Thyroid gland (tissue), 4 donors: ENCODE results near the gene PRCD.

ENCODE experiments used
- CTCF ChIP-seq, 6 experiments: fragments of 200-600 bp in 3 of 6; fragments of 450-650 bp in 3 of 6; sonication (generic) in 3 of 6; IDR thresholded peaks; one replicate each; pipeline ENCODE4 v1.5.1; 2016 to 2019; ENCODE audit warnings: antibody characterized with exemption in 6 of 6, mild to moderate bottlenecking in 2 of 6, inconsistent platforms in 1 of 6, moderate library complexity in 1 of 6
- POLR2A ChIP-seq, 2 donors: fragments of 450-650 bp; IDR thresholded peaks; one replicate each; pipeline ENCODE4 v1.6.1; 2017; ENCODE audit warnings: antibody characterized with exemption in 2 of 2, mild to moderate bottlenecking in 2 of 2, moderate library complexity in 1 of 2

GRCh38 chr17:76501018-76501826 is 38.6 kb upstream of the PRCD start, which contains the start of gene RHBDF2:
- peak in 1 of 2 donors; percentile 90 for TF ChIP-seq POLR2A (IDR thresholded peaks at IDR 0.05)
- no peak for TF ChIP-seq CTCF (IDR thresholded peaks at IDR 0.05)
